Measurements from ENCODE around the gene AEN.

The AEN gene

GRCh38 chr15:88651136-88651732 lies 30.1 kb downstream of the AEN start:
- DNase-seq: no peak

GRCh38 chr15:88651971-88652370 lies 30.8 kb downstream of the AEN start:
- DNase-seq: no peak

GRCh38 chr15:88652456-88653199 lies 31.5 kb downstream of the AEN start:
- no peak for DNase-seq

GRCh38 chr15:88653200-88654064 lies 32.3 kb downstream of the AEN start:
- DNase-seq: no peak

GRCh38 chr15:88654430-88655102 lies 33.4 kb downstream of the AEN start:
- DNase-seq: no peak

GRCh38 chr15:88655103-88655553 lies 34.0 kb downstream of the AEN start:
- no peak for DNase-seq

GRCh38 chr15:88655800-88656488 lies 34.8 kb downstream of the AEN start:
- no peak for DNase-seq

GRCh38 chr15:88656760-88657221 lies 35.7 kb downstream of the AEN start:
- no peak for DNase-seq

GRCh38 chr15:88657326-88658069 lies 36.4 kb downstream of the AEN start:
- peak in 4 of 14 donors; percentile 24 to 61 (median 30) for DNase-seq

- DNase-seq: no peak
Measured at GRCh38 chr15:88658070-88658965, 37.2 kb downstream of the AEN start.

- DNase-seq: peak in 2 of 14 donors; percentile 42 to 68
Measured at GRCh38 chr15:88658972-88659931, 38.1 kb downstream of the AEN start.

- no peak for DNase-seq
Measured at GRCh38 chr15:88661041-88661700, 40.0 kb downstream of the AEN start.

GRCh38 chr15:88661761-88662556 lies 40.8 kb downstream of the AEN start:
- no peak for DNase-seq

- no peak for DNase-seq
Measured at GRCh38 chr15:88663141-88663621, 42.0 kb downstream of the AEN start.

GRCh38 chr15:88664151-88664778 lies 43.1 kb downstream of the AEN start:
- peak in 1 of 14 donors; percentile 5 for DNase-seq

GRCh38 chr15:88674661-88675060 lies 53.5 kb downstream of the AEN start:
- no peak for DNase-seq

GRCh38 chr15:88678755-88679154 lies 57.6 kb downstream of the AEN start:
- DNase-seq: no peak

Measured in C1 segment of cervical spinal cord (tissue), 14 donors.